KMS-11 (cell line): Measurements from ENCODE around the gene SIRT6.

Source experiments
- H2AFZ ChIP-seq: fragments of 200-600 bp; sonication (generic); 2 replicates; pipeline ENCODE4 v1.6.1; 2016; ENCODE audit warnings: antibody characterized with exemption, mixed run types, low read depth
- H3K27ac ChIP-seq: fragments of 200-600 bp; sonication (generic); 2 replicates; pipeline ENCODE4 v1.6.1; 2016; ENCODE audit warnings: mild to moderate bottlenecking, mixed run types
- H3K27me3 ChIP-seq: fragments of 200-600 bp; sonication (generic); 2 replicates; pipeline ENCODE4 v1.6.1; 2017; ENCODE audit warnings: mild to moderate bottlenecking, low read depth, mixed run types, moderate library complexity; ENCODE audit not compliant: insufficient read depth
- H3K36me3 ChIP-seq: fragments of 200-600 bp; sonication (generic); 2 replicates; pipeline ENCODE4 v1.6.1; 2017; ENCODE audit warnings: mild to moderate bottlenecking, mixed run types; ENCODE audit not compliant: insufficient read depth
- H3K4me1 ChIP-seq: fragments of 200-600 bp; sonication (generic); 2 replicates; pipeline ENCODE4 v1.6.1; 2016; ENCODE audit warnings: mild to moderate bottlenecking, low read depth, mixed run types; ENCODE audit not compliant: poor library complexity, severe bottlenecking
- H3K4me2 ChIP-seq: fragments of 200-600 bp; sonication (generic); 2 replicates; pipeline ENCODE4 v1.7.0; 2016; ENCODE audit warnings: mild to moderate bottlenecking, mixed run types
- H3K4me3 ChIP-seq: fragments of 200-600 bp; sonication (generic); IDR thresholded peaks from 2 replicates; pipeline ENCODE4 v1.6.1; 2017; ENCODE audit warnings: low read depth, low read length, mixed read lengths; ENCODE audit not compliant: insufficient read depth
- H3K79me2 ChIP-seq: fragments of 200-600 bp; sonication (generic); 2 replicates; pipeline ENCODE4 v1.6.1; 2016; ENCODE audit warnings: low read depth, mixed run types; ENCODE audit not compliant: insufficient read depth
- H3K9ac ChIP-seq: fragments of 200-600 bp; sonication (generic); 2 replicates; pipeline ENCODE4 v1.6.1; 2016; ENCODE audit warnings: mild to moderate bottlenecking, mixed run types
- H4K20me1 ChIP-seq: fragments of 200-600 bp; sonication (generic); 2 replicates; pipeline ENCODE4 v1.6.1; 2016; ENCODE audit warnings: mild to moderate bottlenecking, mixed run types; ENCODE audit not compliant: insufficient read depth
- TF ChIP-seq, protein P1 (sequence below): fragments of 200-600 bp; sonication (generic); conservative IDR thresholded peaks from 2 replicates; pipeline ENCODE4 v1.6.1; 2017; ENCODE audit warnings: low read depth, mild to moderate bottlenecking, antibody characterized with exemption, low read length, moderate library complexity, mixed read lengths

SIRT6 gene

DNA sequence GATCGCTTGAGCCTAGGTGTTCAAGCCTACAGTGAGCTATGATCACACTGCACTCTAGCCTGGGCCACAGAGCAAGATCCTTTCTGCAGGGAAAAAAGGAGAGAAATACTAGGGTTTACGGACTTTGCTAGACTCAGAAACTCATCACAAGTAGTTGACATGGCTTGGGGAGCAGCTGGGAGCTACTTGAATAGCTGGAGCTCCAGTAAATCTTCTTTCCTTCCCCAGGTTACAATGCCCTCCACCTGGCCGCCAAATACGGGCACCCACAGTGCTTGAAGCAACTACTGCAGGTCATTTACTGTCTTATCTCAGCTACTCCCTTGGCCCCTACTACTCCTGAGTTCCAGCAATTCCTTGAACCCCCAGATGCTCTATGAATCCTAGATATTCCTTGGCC lies 19.4 kb upstream of the SIRT6 start:
- Histone ChIP-seq H3K4me1 (peaks cover 4% of the 10 kb centered on the region), H3K27ac (no peak overlapping the region), H3K4me3 (no peak overlapping the region), H3K27me3 (peaks cover 63% of the 10 kb centered on the region; the same call in 1 of the 2 replicates), H2AFZ (no peak overlapping the region), H4K20me1 (no peaks in the 10 kb centered on the region), H3K9ac (no peak overlapping the region), H3K36me3 (no peaks in the 10 kb centered on the region), H3K4me2 (no peak overlapping the region), H3K79me2 (no peaks in the 10 kb centered on the region)
- TF ChIP-seq, protein P1, sequence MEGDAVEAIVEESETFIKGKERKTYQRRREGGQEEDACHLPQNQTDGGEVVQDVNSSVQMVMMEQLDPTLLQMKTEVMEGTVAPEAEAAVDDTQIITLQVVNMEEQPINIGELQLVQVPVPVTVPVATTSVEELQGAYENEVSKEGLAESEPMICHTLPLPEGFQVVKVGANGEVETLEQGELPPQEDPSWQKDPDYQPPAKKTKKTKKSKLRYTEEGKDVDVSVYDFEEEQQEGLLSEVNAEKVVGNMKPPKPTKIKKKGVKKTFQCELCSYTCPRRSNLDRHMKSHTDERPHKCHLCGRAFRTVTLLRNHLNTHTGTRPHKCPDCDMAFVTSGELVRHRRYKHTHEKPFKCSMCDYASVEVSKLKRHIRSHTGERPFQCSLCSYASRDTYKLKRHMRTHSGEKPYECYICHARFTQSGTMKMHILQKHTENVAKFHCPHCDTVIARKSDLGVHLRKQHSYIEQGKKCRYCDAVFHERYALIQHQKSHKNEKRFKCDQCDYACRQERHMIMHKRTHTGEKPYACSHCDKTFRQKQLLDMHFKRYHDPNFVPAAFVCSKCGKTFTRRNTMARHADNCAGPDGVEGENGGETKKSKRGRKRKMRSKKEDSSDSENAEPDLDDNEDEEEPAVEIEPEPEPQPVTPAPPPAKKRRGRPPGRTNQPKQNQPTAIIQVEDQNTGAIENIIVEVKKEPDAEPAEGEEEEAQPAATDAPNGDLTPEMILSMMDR: no peak

DNA sequence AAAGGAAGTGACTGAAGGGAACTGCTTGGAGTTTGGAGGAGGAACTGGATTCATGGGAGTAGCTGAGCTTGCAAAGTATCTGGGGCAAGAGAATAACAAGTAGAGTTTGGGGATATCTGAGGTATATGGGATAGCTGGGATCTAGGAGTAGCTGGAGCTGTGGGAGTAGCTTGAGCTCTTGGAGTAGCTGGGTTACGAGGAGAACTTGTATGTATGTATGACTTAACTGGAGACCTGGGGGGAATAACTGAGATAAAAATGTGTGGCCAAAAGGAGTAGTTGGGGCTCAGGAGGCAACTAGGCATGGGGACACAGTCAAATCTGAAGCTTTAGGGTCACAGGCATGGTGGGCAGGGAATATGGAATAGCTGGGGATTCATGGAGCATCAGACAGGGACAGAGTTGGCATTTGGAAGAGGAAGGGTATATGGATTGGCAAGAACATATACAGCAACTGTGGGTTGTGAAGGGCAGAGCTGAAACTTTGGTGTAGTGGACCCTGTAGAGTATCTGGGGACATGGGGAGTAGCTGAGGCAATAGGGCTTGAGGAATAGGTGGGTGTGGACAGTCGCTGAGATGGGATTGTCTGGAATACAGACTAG lies 18.7 kb upstream of the SIRT6 start:
- Histone ChIP-seq H4K20me1 (no peaks in the 10 kb centered on the region), H3K4me3 (no peak overlapping the region), H3K9ac (no peak overlapping the region), H3K36me3 (no peaks in the 10 kb centered on the region), H3K4me1 (peaks cover 4% of the 10 kb centered on the region), H2AFZ (no peak overlapping the region), H3K27ac (no peak overlapping the region), H3K27me3 (peaks cover 56% of the 10 kb centered on the region; the same call in 1 of the 2 replicates), H3K4me2 (no peak overlapping the region), H3K79me2 (no peaks in the 10 kb centered on the region)
- TF ChIP-seq, protein P1: no peak

DNA sequence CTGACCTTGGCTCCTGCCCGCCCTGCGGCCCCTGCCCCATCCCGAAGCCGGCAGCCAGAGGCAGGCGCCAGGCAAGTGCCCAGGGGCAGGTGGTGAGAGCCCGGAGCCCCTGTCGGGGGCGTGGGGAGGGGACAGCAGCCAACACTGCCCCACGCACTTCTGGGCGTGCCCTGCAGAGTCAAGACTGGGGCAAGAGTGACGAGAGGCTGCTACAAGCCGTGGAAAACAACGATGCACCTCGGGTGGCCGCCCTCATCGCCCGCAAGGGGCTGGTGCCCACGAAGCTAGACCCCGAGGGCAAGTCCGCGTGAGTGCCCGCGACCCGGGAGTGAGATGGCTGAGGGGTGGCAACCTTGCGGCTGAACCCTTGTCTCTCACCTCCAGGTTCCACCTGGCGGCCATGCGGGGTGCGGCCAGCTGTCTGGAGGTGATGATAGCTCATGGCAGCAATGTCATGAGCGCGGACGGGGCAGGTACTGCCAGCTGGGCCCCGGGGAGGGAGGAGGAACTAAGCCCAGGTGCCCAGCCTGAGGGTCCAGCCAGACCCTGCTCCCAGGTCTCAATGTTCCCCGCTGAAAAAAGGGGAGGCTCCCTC lies 17.4 kb upstream of the SIRT6 start:
- H3K4me2 ChIP-seq: no peak overlapping the region
- no peak overlapping the region for H3K27ac ChIP-seq
- H2AFZ ChIP-seq: no peak overlapping the region
- peaks cover 59% of the 10 kb centered on the region; the same call in 1 of the 2 replicates for H3K27me3 ChIP-seq
- H3K4me1 ChIP-seq: peaks cover 4% of the 10 kb centered on the region
- TF ChIP-seq, protein P1: no peak
- no peaks in the 10 kb centered on the region for H3K36me3 ChIP-seq
- H4K20me1 ChIP-seq: no peaks in the 10 kb centered on the region
- no peak overlapping the region for H3K4me3 ChIP-seq
- H3K9ac ChIP-seq: no peak overlapping the region
- H3K79me2 ChIP-seq: no peaks in the 10 kb centered on the region

DNA sequence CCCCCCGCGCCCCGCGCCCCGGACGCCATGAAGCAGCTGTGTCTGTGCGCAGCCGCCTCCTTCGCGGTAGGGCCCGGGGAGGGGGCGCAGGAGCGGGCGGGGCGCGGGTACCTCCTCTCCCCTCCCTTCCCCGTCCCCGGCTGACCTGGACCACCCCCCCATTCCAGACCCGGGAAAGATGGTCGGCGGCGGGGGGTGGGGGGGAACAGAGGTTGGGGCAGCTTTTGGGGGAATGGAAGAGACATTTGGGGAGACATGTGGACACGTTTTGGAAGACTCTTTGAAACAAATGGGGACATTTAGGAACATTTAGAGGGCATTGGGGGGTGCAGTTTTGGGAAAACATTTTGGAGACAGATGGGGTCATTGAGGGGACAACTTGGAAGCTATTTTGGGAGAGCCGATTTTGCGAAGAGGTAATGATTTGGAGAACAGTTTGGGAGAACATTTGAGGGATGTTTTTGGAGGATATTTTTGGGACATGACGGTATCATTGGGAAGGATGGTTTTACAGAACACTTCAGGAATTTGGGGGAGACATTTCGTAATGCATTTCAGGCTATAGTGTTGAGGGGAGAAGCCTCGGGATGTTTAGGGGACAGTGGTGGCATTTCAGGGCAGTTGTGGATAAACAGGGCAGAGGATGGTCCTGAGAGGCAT lies 16.2 kb upstream of the SIRT6 start:
- Histone ChIP-seq H3K4me1 (no peaks in the 10 kb centered on the region), H3K27me3 (peaks cover 61% of the 10 kb centered on the region), H3K36me3 (no peaks in the 10 kb centered on the region), H3K27ac (no peak overlapping the region), H2AFZ (no peak overlapping the region), H3K9ac (no peak overlapping the region), H4K20me1 (no peaks in the 10 kb centered on the region), H3K79me2 (no peaks in the 10 kb centered on the region), H3K4me2 (no peak overlapping the region), H3K4me3 (no peak overlapping the region)
- TF ChIP-seq, protein P1: no peak
